Gastroesophageal sphincter (tissue), 4 donors: ENCODE results near the gene SNCB. TPM values are rescaled to one million over a fixed set of nuclear protein-coding genes. Genes with fewer than 3 reads are reported as not detected.
A peak's percentile ranks its signal among the peaks of the same experiment; 100 is the strongest.

Experiments used
- ATAC-seq: fragments of 150-250 bp; one replicate; pipeline ENCODE4 v1.9.1; 2016; ENCODE audit warnings: mild to moderate bottlenecking, moderate library complexity
- H3K27ac ChIP-seq, 4 donors: fragments of 200-600 bp; sonication (generic) in 3 of 4; 1 replicate in 3 of 4; 2 replicates in 1 of 4; pipeline ENCODE4 v1.5.1; 2016 to 2019
- H3K27me3 ChIP-seq: fragments of 200-600 bp; sonication (generic); one replicate; pipeline ENCODE4 v1.5.1; 2019
- H3K36me3 ChIP-seq, 2 donors: fragments of 200-600 bp; sonication (generic); one replicate each; pipeline ENCODE4 v1.5.1; 2019; ENCODE audit warnings: control low read depth in 1 of 2
- H3K4me1 ChIP-seq, 3 donors: fragments of 200-600 bp; sonication (generic); 1 replicate in 2 of 3; 2 replicates in 1 of 3; pipeline ENCODE4 v1.5.1; 2016 to 2019; ENCODE audit warnings: control low read depth in 2 of 3
- H3K4me3 ChIP-seq, 2 donors: fragments of 200-600 bp; sonication (generic); one replicate each; pipeline ENCODE4 v1.5.1; 2019; ENCODE audit warnings: mild to moderate bottlenecking in 1 of 2, moderate library complexity in 1 of 2
- H3K9me3 ChIP-seq, 3 donors: fragments of 200-600 bp; sonication (generic); one replicate each; pipeline ENCODE4 v1.5.1; 2017 to 2019; ENCODE audit warnings: control low read depth in 2 of 3
- EP300 ChIP-seq: sonication (generic); formaldehyde crosslinking; IDR thresholded peaks from one replicate; pipeline ENCODE4 v1.6.1; 2017; ENCODE audit warnings: antibody characterized with exemption, mild to moderate bottlenecking
- POLR2A ChIP-seq, 2 donors: fragments of 450-650 bp; IDR thresholded peaks; one replicate each; pipeline ENCODE4 v1.6.1; 2017; ENCODE audit warnings: antibody characterized with exemption in 2 of 2, mild to moderate bottlenecking in 2 of 2, moderate library complexity in 1 of 2
- POLR2AphosphoS5 ChIP-seq: sonication (generic); formaldehyde crosslinking; IDR thresholded peaks from one replicate; pipeline ENCODE4 v1.6.1; 2017; ENCODE audit warnings: antibody characterized with exemption
- WGBS, 2 donors: methylation state at CpG; one replicate each; pipeline ENCODE4 v1.1.5; 2018; ENCODE audit warnings: low coverage in 1 of 2; 5-methylcytosine and 5-hydroxymethylcytosine counted together
- total RNA-seq, 4 donors: library from RNA; depleted of rRNA; stranded (reverse); fragments of >200 nt; gene quantifications; one replicate each; pipeline ENCODE4 v1.1.0, GENCODE V29; 2016
- TF ChIP-seq, protein P1 (sequence below), 4 experiments: fragments of 200-600 bp in 2 of 4; fragments of 450-650 bp in 2 of 4; sonication (generic) in 1 of 4; IDR thresholded peaks; one replicate each; pipeline ENCODE4 v1.5.1; 2017 to 2019; ENCODE audit warnings: antibody characterized with exemption in 4 of 4, mild to moderate bottlenecking in 2 of 4, moderate library complexity in 2 of 4

Gene SNCB
- not detected for total RNA-seq

GRCh38 chr5:176629853-176630680, at the start of gene SNCB, which contains the start of gene EIF4E1B:
Gene SNCB, minus strand, starts transcription at chr5:176630534. Its CDS starts 880 bp downstream, at chr5:176629654.
Gene EIF4E1B, plus strand, starts transcription at chr5:176630675. Its CDS starts 12,113 bp downstream, at chr5:176642788.
- TF ChIP-seq, protein P1, sequence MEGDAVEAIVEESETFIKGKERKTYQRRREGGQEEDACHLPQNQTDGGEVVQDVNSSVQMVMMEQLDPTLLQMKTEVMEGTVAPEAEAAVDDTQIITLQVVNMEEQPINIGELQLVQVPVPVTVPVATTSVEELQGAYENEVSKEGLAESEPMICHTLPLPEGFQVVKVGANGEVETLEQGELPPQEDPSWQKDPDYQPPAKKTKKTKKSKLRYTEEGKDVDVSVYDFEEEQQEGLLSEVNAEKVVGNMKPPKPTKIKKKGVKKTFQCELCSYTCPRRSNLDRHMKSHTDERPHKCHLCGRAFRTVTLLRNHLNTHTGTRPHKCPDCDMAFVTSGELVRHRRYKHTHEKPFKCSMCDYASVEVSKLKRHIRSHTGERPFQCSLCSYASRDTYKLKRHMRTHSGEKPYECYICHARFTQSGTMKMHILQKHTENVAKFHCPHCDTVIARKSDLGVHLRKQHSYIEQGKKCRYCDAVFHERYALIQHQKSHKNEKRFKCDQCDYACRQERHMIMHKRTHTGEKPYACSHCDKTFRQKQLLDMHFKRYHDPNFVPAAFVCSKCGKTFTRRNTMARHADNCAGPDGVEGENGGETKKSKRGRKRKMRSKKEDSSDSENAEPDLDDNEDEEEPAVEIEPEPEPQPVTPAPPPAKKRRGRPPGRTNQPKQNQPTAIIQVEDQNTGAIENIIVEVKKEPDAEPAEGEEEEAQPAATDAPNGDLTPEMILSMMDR (IDR thresholded peaks at IDR 0.05): no peak
- TF ChIP-seq EP300: no peak
- peaks cover 0 to 19% (median 12%) of the 10 kb centered on the region in 3 donors for H3K4me1 ChIP-seq
- 0% methylated on average over 7 of the region's 94 CpGs; no CpG with 5 or more reads in 1 of the 2 donors for WGBS, 2 donors
- no peak within 1 kb of the TSS for H3K27ac ChIP-seq
- H3K9me3 ChIP-seq: no peaks in the 10 kb centered on the region
- ATAC-seq: peak; percentile 24
- H3K27me3 ChIP-seq: peaks cover 97% of the 10 kb centered on the region
- no peaks in the 10 kb centered on the region for H3K36me3 ChIP-seq
- H3K4me3 ChIP-seq: peak within 1 kb of the TSS in 1 of 2 donors; percentile 47

GRCh38 chr5:176679365-176680225, 49.3 kb upstream of the SNCB start:
- no peak for ATAC-seq
- H3K4me3 ChIP-seq: no peak overlapping the region
- 70 to 100% methylated on average over 2 to 6 of the region's 31 CpGs for WGBS, 2 donors
- no peaks in the 10 kb centered on the region for H3K36me3 ChIP-seq
- peaks cover 0 to 10% (median 2%) of the 10 kb centered on the region in 3 donors for H3K4me1 ChIP-seq
- H3K27me3 ChIP-seq: peaks cover 79% of the 10 kb centered on the region
- peaks cover 0 to 3% (median 0%) of the 10 kb centered on the region in 3 donors for H3K9me3 ChIP-seq
- TF ChIP-seq POLR2AphosphoS5: no peak
- TF ChIP-seq, protein P1 (IDR thresholded peaks at IDR 0.05): no peak
- no peak for TF ChIP-seq POLR2A (IDR thresholded peaks at IDR 0.05)
- no peak for TF ChIP-seq EP300
- no peak overlapping the region for H3K27ac ChIP-seq

DNA sequence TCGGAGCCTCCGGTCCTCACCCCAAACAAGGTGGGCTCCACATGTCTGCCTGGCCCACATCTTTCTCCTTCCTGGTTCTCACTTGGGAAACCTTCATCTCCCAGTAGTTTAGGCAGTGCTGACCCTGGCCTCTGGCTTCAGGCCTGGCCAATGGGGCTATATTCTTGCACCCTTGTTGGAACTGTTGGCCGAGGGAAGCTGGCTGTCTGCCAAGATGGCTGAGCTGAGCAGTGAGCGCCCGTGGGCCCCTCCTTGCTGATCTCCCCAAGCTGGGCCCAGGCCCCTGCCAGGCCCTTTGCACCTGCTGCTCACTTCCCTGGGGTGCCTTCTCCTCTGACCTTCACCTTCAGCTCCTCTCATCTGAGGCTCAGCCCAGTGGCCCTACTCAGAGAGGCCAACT, 48.2 kb upstream of the SNCB start:
- no peak for ATAC-seq

DNA sequence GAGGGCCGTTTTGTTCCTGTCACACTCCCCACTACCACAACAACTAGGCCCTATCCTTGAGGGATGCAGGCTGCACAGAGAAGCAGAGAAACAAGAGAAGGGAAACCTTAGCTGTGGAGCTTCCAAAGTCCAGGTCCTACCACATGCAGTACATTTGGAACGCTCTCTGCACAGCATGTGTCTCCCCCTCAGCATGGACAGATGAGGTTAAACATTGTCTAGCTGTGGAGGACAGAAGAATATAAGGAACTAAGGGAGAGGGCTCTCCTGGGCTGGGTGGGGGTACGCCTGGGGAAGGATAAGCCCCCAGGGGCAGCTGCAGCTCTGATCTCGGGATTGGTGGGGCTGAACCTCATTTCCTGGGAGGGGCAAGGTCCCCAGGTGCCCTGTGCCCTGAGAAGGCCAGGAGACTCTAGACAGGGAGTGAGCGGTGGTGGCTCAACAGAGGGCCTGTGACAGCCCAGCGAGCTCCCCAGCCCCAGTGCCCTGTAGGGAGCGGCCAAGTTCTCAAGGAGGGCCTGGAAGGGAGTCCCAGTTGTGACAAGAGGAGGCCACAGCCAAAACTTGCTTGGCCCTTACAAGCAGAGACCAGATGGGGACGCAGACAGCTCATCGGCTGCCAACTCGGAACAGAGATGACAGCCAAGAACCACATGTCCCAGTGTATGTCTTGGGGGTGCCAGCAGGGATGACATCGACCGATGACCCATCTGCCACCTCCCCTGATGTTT, 47.0 kb upstream of the SNCB start:
- no peak overlapping the region for H3K4me3 ChIP-seq
- no peak overlapping the region for H3K27ac ChIP-seq
- no peak for ATAC-seq
- TF ChIP-seq, protein P1 (IDR thresholded peaks at IDR 0.05): no peak
- no peak for TF ChIP-seq POLR2A (IDR thresholded peaks at IDR 0.05)
- no peak for TF ChIP-seq EP300
- TF ChIP-seq POLR2AphosphoS5: no peak
- H3K4me1 ChIP-seq: peaks cover 0 to 10% (median 2%) of the 10 kb centered on the region in 3 donors
- H3K36me3 ChIP-seq: no peaks in the 10 kb centered on the region
- peaks cover 74% of the 10 kb centered on the region for H3K27me3 ChIP-seq
- H3K9me3 ChIP-seq: no peaks in the 10 kb centered on the region
- WGBS, 2 donors: 65% methylated on average over 3 of the region's 12 CpGs; no CpG with 5 or more reads in 1 of the 2 donors

More for the DNA sequence above, 48.2 kb upstream of the SNCB start:
- Histone ChIP-seq H3K27me3 (peaks cover 76% of the 10 kb centered on the region), H3K4me1 (peaks cover 0 to 10% (median 2%) of the 10 kb centered on the region in 3 donors), H3K27ac (no peak overlapping the region), H3K4me3 (no peak overlapping the region), H3K9me3 (no peaks in the 10 kb centered on the region), H3K36me3 (no peaks in the 10 kb centered on the region)
- WGBS, 2 donors: no CpG with 5 or more reads among the region's 5 CpGs
- no peak for TF ChIP-seq EP300
- TF ChIP-seq, protein P1 (IDR thresholded peaks at IDR 0.05): no peak
- no peak for TF ChIP-seq POLR2A (IDR thresholded peaks at IDR 0.05)
- no peak for TF ChIP-seq POLR2AphosphoS5
